IMR-90 (cell line): ENCODE results near the gene EXOC4. TPM values are rescaled to one million over a fixed set of nuclear protein-coding genes. Genes with fewer than 3 reads are reported as not detected.
A peak's percentile ranks its signal among the peaks of the same experiment; 100 is the strongest.

Experiments used
- ATAC-seq: fragments of 200-7000 bp; cut with Tn5 transposase; 2 replicates; pipeline ENCODE4 v1.9.1; 2020; ENCODE audit warnings: low read depth, mild to moderate bottlenecking, moderate library complexity
- BruUV-seq: library from RNA; stranded (reverse); fragments of 400-500 nt; replicated peaks from 2 replicates; lab custom pipeline; 2021; lab: Mats Ljungman, UMichigan
- CTCF ChIA-PET: fragments of 300-600 bp; formaldehyde crosslinking; extraction: SDS; loops from one replicate; lab custom pipeline; 2021; ENCODE audit warnings: antibody characterized with exemption; lab: Yijun Ruan, JAX
- POLR2A ChIA-PET: fragments of 300-600 bp; sonication (Branson Sonifier 250); formaldehyde crosslinking; loops from one replicate; lab custom pipeline; 2022; ENCODE audit warnings: antibody characterized with exemption; ENCODE audit not compliant: unreplicated experiment; lab: Charles Lee
- DNase-seq: peaks from one replicate; pipeline ENCODE4 v3.0.0; 2013
- H2AFZ ChIP-seq: replicated peaks from 2 replicates; pipeline ENCODE3; 2013; ENCODE audit warnings: low read length, mild to moderate bottlenecking; ENCODE audit not compliant: poor library complexity
- H2AK5ac ChIP-seq: 2 replicates; pipeline ENCODE4 v1.6.1; 2013; ENCODE audit warnings: low read depth, low read length, inconsistent platforms
- H2AK9ac ChIP-seq: replicated peaks from 2 replicates; pipeline ENCODE3; 2013; ENCODE audit warnings: mild to moderate bottlenecking, low read depth, low read length, moderate library complexity; ENCODE audit not compliant: poor library complexity
- H2BK120ac ChIP-seq: 2 replicates; pipeline ENCODE4 v1.6.1; 2013; ENCODE audit warnings: low read depth, low read length, inconsistent platforms
- H2BK15ac ChIP-seq: 3 replicates; pipeline ENCODE4 v1.6.1; 2013; ENCODE audit warnings: low read depth, low read length, inconsistent platforms
- H2BK20ac ChIP-seq: 2 replicates; pipeline ENCODE4 v1.6.1; 2013; ENCODE audit warnings: low read depth, mild to moderate bottlenecking, inconsistent platforms, low read length, moderate library complexity
- H2BK5ac ChIP-seq: 2 replicates; pipeline ENCODE4 v1.6.1; 2013; ENCODE audit warnings: mild to moderate bottlenecking, low read depth, low read length, inconsistent platforms; ENCODE audit not compliant: poor library complexity, severe bottlenecking
- H3K14ac ChIP-seq: replicated peaks from 2 replicates; pipeline ENCODE4 v1.6.1; 2013; ENCODE audit warnings: low read depth, low read length, inconsistent platforms
- H3K18ac ChIP-seq: 2 replicates; pipeline ENCODE4 v1.6.1; 2013; ENCODE audit warnings: low read depth, low read length, control low read depth
- H3K23ac ChIP-seq: 2 replicates; pipeline ENCODE4 v1.6.1; 2013; ENCODE audit warnings: low read depth, low read length, inconsistent platforms
- H3K27ac ChIP-seq: 2 replicates; pipeline ENCODE4 v1.5.1; 2013; ENCODE audit warnings: mild to moderate bottlenecking, control low read depth, low read length; ENCODE audit not compliant: insufficient read depth
- H3K27me3 ChIP-seq: 2 replicates; pipeline ENCODE4 v1.6.1; 2013; ENCODE audit warnings: low read length; ENCODE audit not compliant: control insufficient read depth, insufficient read depth
- H3K36me3 ChIP-seq: 2 replicates; pipeline ENCODE4 v1.6.1; 2013; ENCODE audit warnings: low read length, mixed read lengths; ENCODE audit not compliant: control insufficient read depth, insufficient read depth
- H3K4ac ChIP-seq: 2 replicates; pipeline ENCODE4 v1.6.1; 2013; ENCODE audit warnings: low read depth, low read length, inconsistent platforms
- H3K4me1 ChIP-seq: 2 replicates; pipeline ENCODE4 v1.6.1; 2013; ENCODE audit warnings: low read length, mixed read lengths; ENCODE audit not compliant: control insufficient read depth, insufficient read depth
- H3K4me2 ChIP-seq: 2 replicates; pipeline ENCODE4 v1.6.1; 2013; ENCODE audit warnings: low read depth, mild to moderate bottlenecking, control low read depth, low read length, moderate library complexity
- H3K4me3 ChIP-seq: 2 replicates; pipeline ENCODE4 v1.5.1; 2013; ENCODE audit warnings: low read depth, mild to moderate bottlenecking, control low read depth, low read length, moderate library complexity; ENCODE audit not compliant: insufficient read depth
- H3K56ac ChIP-seq: 2 replicates; pipeline ENCODE4 v1.6.1; 2013; ENCODE audit warnings: low read length, inconsistent platforms; ENCODE audit not compliant: insufficient read depth; ENCODE audit errors: extremely low read depth
- H3K79me1 ChIP-seq, 2 experiments: 2 replicates each; pipeline ENCODE4 v1.6.1; 2013; ENCODE audit warnings: low read length in 2 of 2, inconsistent platforms in 1 of 2, low read depth in 1 of 2
- H3K9ac ChIP-seq: 2 replicates; pipeline ENCODE4 v1.6.1; 2013; ENCODE audit warnings: low read depth, low read length, control low read depth
- H3K9me1 ChIP-seq: 2 replicates; pipeline ENCODE4 v1.6.1; 2013; ENCODE audit warnings: low read length, inconsistent platforms; ENCODE audit not compliant: insufficient read depth
- H3K9me3 ChIP-seq: 2 replicates; pipeline ENCODE4 v1.6.1; 2013; ENCODE audit warnings: low read length; ENCODE audit not compliant: control insufficient read depth, insufficient read depth
- H4K20me1 ChIP-seq: 2 replicates; pipeline ENCODE4 v1.6.1; 2013; ENCODE audit warnings: low read length, inconsistent platforms; ENCODE audit not compliant: insufficient read depth
- H4K5ac ChIP-seq: 2 replicates; pipeline ENCODE4 v1.6.1; 2013; ENCODE audit warnings: mild to moderate bottlenecking, low read depth, low read length, control low read depth
- H4K8ac ChIP-seq, 2 experiments: 2 replicates each; pipeline ENCODE4 v1.6.1; 2013; ENCODE audit warnings: low read depth in 2 of 2, low read length in 2 of 2, control low read depth in 1 of 2, inconsistent platforms in 1 of 2
- H4K91ac ChIP-seq: 2 replicates; pipeline ENCODE4 v1.6.1; 2013; ENCODE audit warnings: low read depth, low read length, inconsistent platforms; ENCODE audit not compliant: insufficient read depth
- CEBPB ChIP-seq: IDR thresholded peaks from 2 replicates; pipeline ENCODE4 v1.6.1; 2012; ENCODE audit warnings: low read depth, low read length, improper control_type of control experiment
- CHD1 ChIP-seq: IDR thresholded peaks from 2 replicates; pipeline ENCODE4 v1.6.1; 2012; ENCODE audit warnings: low read depth, low read length, improper control_type of control experiment
- NFE2L2 ChIP-seq: fragments of 150-350 bp; IDR thresholded peaks from 2 replicates; pipeline ENCODE4 v1.6.1; 2016; ENCODE audit warnings: low read depth, mild to moderate bottlenecking, low read length
- RAD21 ChIP-seq: IDR thresholded peaks from 2 replicates; pipeline ENCODE4 v1.6.1; 2012; ENCODE audit warnings: low read length, improper control_type of control experiment
- SMC3 ChIP-seq: fragments of 150-350 bp; IDR thresholded peaks from 2 replicates; pipeline ENCODE4 v1.6.1; 2016; ENCODE audit warnings: low read depth, mild to moderate bottlenecking, antibody characterized with exemption, low read length, moderate library complexity
- WGBS, 2 experiments: methylation state at CpG; one replicate each; pipeline versions ENCODE4 v1.1.5 to v1.1.7; 2013; ENCODE audit warnings: missing lambda C conversion rate in 2 of 2; ENCODE audit not compliant: insufficient read length in 1 of 2; ENCODE audit errors: extremely low coverage in 2 of 2; 5-methylcytosine and 5-hydroxymethylcytosine counted together
- dilution Hi-C: fragments of 300-500 bp; cut with HindIII; formaldehyde crosslinking; loops from one replicate; pipeline ENCODE4 v1.14.3; 2018; ENCODE audit warnings: low sequenced_read_pairs; ENCODE audit not compliant: unreplicated experiment
- in situ Hi-C: fragments of 300-500 bp; cut with MboI; formaldehyde crosslinking; loops from 3 replicates; pipeline ENCODE4 v1.14.3; 2019; ENCODE audit warnings: low sequenced_read_pairs, inconsistent platforms, mixed read lengths
- intact Hi-C: fragments of 100-400 bp; cut with micrococcal nuclease; formaldehyde crosslinking; loops from 2 replicates; pipeline ENCODE4 v1.10.0; 2022
- polyA plus RNA-seq, 3 experiments: library from polyadenylated mRNA; depleted of rRNA; stranded (reverse); fragments of >200 nt; gene quantifications; 2 replicates each; pipeline ENCODE4 v1.2.3, GENCODE V29; 2012; ENCODE audit warnings: low replicate concordance in 1 of 3
- total RNA-seq: library from RNA; depleted of rRNA; stranded (reverse); fragments of >200 nt; gene quantifications from 2 replicates; pipeline ENCODE4 v1.2.3, GENCODE V29; 2012
- TF ChIP-seq, protein P1 (sequence below): fragments of 150-350 bp; IDR thresholded peaks from 2 replicates; pipeline ENCODE4 v1.6.1; 2017; ENCODE audit warnings: mild to moderate bottlenecking, antibody characterized with exemption, low read length, low read depth

EXOC4 gene
- total and polyA plus RNA-seq, 2 of the 4 experiments (the other 2 are of a cell fraction) = 25.4 to 94.6 TPM

DNA sequence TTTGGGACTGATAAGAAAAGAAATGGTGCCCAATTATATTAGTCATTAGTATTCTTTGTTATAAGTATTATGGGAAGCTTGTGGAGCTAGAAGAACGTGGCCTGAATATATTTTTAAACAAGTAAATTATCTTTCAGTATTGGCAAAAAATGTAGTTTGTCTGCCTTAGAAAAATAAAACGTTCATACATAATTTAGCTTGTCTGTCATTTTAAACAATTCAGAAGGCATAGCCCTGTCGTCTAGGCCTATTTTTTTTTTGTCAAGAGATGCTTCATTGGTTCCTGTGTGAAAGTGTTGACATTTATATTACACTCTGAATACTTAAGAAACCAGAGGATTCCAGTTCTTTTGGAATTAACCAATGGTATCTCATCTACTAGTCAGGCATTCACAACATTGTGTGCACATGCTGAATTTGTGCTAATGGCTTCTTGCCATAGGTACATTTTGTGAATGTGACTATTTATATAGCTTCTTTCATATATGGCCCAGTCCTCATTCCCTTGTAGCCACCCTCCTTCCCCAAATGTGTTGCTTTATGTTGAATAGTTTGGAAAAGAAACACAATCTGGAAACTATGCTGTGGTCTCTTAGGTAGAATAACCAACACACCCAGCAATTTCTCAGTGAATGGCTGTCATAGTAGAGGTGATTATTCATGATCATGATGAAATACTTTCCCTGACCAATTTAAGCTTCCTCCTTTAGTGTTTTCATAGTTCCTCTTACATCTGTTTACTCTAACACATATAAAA is 435.8 kb downstream of the EXOC4 start:
- no peak overlapping the region for H4K5ac ChIP-seq
- H3K9me3 ChIP-seq = no peaks in the 10 kb centered on the region
- no peak overlapping the region for H3K23ac ChIP-seq
- H2AFZ ChIP-seq = no peak overlapping the region
- peak; percentile 21 for DNase-seq
- no peak overlapping the region for H2AK5ac ChIP-seq
- in situ Hi-C loops = no loop called here
- H4K8ac ChIP-seq = no peak overlapping the region
- no peak overlapping the region for H3K4me2 ChIP-seq
- H2AK9ac ChIP-seq = no peak overlapping the region
- H4K91ac ChIP-seq = no peak overlapping the region
- H3K4me1 ChIP-seq = no peaks in the 10 kb centered on the region; the same call in 1 of the 2 replicates
- H3K14ac ChIP-seq = no peak overlapping the region
- H3K56ac ChIP-seq = no peak overlapping the region
- H3K36me3 ChIP-seq = no peaks in the 10 kb centered on the region
- H3K4me3 ChIP-seq = no peak overlapping the region
- no TSS peak for BruUV-seq
- H3K18ac ChIP-seq = no peak overlapping the region
- peak; percentile 44 for ATAC-seq
- WGBS, 2 experiments = no CpG with 5 or more reads among the region's 3 CpGs
- H3K27me3 ChIP-seq = no peaks in the 10 kb centered on the region
- CTCF ChIA-PET = interaction anchor here (1.0 to 1.2 kb wide), 2 partner anchors 9 to 12 kb away, joined by 3 to 4 read pairs; no protein-coding TSS in a partner anchor
- POLR2A ChIA-PET = no interaction called here
- H3K79me1 ChIP-seq = no peaks in the 10 kb centered on the region; a peak in 1 of 4 replicates
- TF ChIP-seq RAD21 (no peak), SMC3 (no peak), CEBPB (0 out of 2 replicates have a peak, but pooled peaks have one; percentile 37), NFE2L2 (no peak), CHD1 (no peak)
- TF ChIP-seq, protein P1, sequence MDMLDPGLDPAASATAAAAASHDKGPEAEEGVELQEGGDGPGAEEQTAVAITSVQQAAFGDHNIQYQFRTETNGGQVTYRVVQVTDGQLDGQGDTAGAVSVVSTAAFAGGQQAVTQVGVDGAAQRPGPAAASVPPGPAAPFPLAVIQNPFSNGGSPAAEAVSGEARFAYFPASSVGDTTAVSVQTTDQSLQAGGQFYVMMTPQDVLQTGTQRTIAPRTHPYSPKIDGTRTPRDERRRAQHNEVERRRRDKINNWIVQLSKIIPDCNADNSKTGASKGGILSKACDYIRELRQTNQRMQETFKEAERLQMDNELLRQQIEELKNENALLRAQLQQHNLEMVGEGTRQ = no peak
- no peak overlapping the region for H3K9ac ChIP-seq
- no peak overlapping the region for H2BK20ac ChIP-seq
- dilution Hi-C loops = no loop called here
- no peak overlapping the region for H3K27ac ChIP-seq
- no peak overlapping the region for H2BK15ac ChIP-seq
- H4K20me1 ChIP-seq = no peaks in the 10 kb centered on the region
- intact Hi-C loops = no loop called here
- H2BK5ac ChIP-seq = no peak overlapping the region
- no peak overlapping the region for H3K4ac ChIP-seq
- no peaks in the 10 kb centered on the region for H3K9me1 ChIP-seq
- no peak overlapping the region for H2BK120ac ChIP-seq
